Measurements from ENCODE around the gene RUNDC1. TPM values are rescaled to one million over a fixed set of nuclear protein-coding genes. Genes with fewer than 3 reads are reported as not detected.

Gene RUNDC1
- total RNA-seq, 2 donors from 2014 or later, result 17.9 to 19.0 TPM

GRCh38 chr17:43018932-43019331, 38.6 kb downstream of the RUNDC1 start:
- ATAC-seq, result no peak
- Mint-ChIP-seq H3K4me1 (ENCODE audit: low read depth in 2 of 2) (peaks cover 6 to 24% of the 10 kb centered on the region in 2 donors), H3K27ac (peak overlapping the region in 1 of 2 donors; percentile 15), H3K36me3 (no peaks in the 10 kb centered on the region), H3K27me3 (no peaks in the 10 kb centered on the region), H3K4me3 (no peak overlapping the region), H3K9me3 (no peaks in the 10 kb centered on the region)
- no peak for DNase-seq (ENCODE audit: low spot score)

- DNase-seq (ENCODE audit: low spot score) (no peak), ATAC-seq (no peak)
- Mint-ChIP-seq H3K27me3 (no peaks in the 10 kb centered on the region), H3K36me3 (no peaks in the 10 kb centered on the region), H3K4me3 (peak overlapping the region; percentile 41), H3K27ac (no peak overlapping the region), H3K4me1 (ENCODE audit: low read depth in 2 of 2) (peaks cover 9 to 26% of the 10 kb centered on the region in 2 donors), H3K9me3 (no peaks in the 10 kb centered on the region)
Observed at GRCh38 chr17:43019418-43019817, 39.1 kb downstream of the RUNDC1 start.

GRCh38 chr17:43020030-43020621, 39.8 kb downstream of the RUNDC1 start:
- no peaks in the 10 kb centered on the region for H3K27me3 Mint-ChIP-seq
- DNase-seq (ENCODE audit: low spot score) (no peak), ATAC-seq (no peak)
- no peaks in the 10 kb centered on the region for H3K36me3 Mint-ChIP-seq
- peak overlapping the region; percentile 82 for H3K4me3 Mint-ChIP-seq
- peaks cover 13 to 32% of the 10 kb centered on the region in 2 donors for H3K4me1 Mint-ChIP-seq (ENCODE audit: low read depth in 2 of 2)
- H3K27ac Mint-ChIP-seq, result no peak overlapping the region
- no peaks in the 10 kb centered on the region for H3K9me3 Mint-ChIP-seq

- Mint-ChIP-seq H3K27ac (no peak overlapping the region), H3K4me3 (peak overlapping the region; percentile 82), H3K36me3 (no peaks in the 10 kb centered on the region), H3K4me1 (ENCODE audit: low read depth in 2 of 2) (peaks cover 13 to 32% of the 10 kb centered on the region in 2 donors), H3K27me3 (no peaks in the 10 kb centered on the region), H3K9me3 (no peaks in the 10 kb centered on the region)
- DNase-seq (ENCODE audit: low spot score), result no peak
- no peak for ATAC-seq
Observed at GRCh38 chr17:43020789-43021740, 40.7 kb downstream of the RUNDC1 start.

- ATAC-seq, result peak; percentile 72 to 85
- Mint-ChIP-seq H3K27me3 (no peaks in the 10 kb centered on the region), H3K36me3 (no peaks in the 10 kb centered on the region), H3K27ac (no peak within 1 kb of the TSS), H3K9me3 (no peaks in the 10 kb centered on the region), H3K4me3 (peak within 1 kb of the TSS; percentile 82), H3K4me1 (ENCODE audit: low read depth in 2 of 2) (peaks cover 13 to 32% of the 10 kb centered on the region in 2 donors)
- DNase-seq (ENCODE audit: low spot score), result peak; percentile 71
Observed at GRCh38 chr17:43021741-43022512, 41.6 kb downstream of the RUNDC1 start, which contains the start of gene VAT1. Gene VAT1 (minus strand): TSS chr17:43022385. CDS start chr17:43022322, 63 bp downstream.

- Mint-ChIP-seq H3K9me3 (no peaks in the 10 kb centered on the region), H3K36me3 (no peaks in the 10 kb centered on the region), H3K4me1 (ENCODE audit: low read depth in 2 of 2) (peaks cover 13 to 21% of the 10 kb centered on the region in 2 donors), H3K27ac (peak within 1 kb of the TSS; percentile 55 to 80), H3K4me3 (peak within 1 kb of the TSS; percentile 92), H3K27me3 (no peaks in the 10 kb centered on the region)
- DNase-seq (ENCODE audit: low spot score), result peak; percentile 77
- peak; percentile 70 to 84 for ATAC-seq
Observed at GRCh38 chr17:43024407-43025289, 44.3 kb downstream of the RUNDC1 start, which contains the start of gene RND2. Gene RND2 (plus strand): TSS chr17:43025231. CDS start chr17:43025348, 117 bp downstream.

DNA sequence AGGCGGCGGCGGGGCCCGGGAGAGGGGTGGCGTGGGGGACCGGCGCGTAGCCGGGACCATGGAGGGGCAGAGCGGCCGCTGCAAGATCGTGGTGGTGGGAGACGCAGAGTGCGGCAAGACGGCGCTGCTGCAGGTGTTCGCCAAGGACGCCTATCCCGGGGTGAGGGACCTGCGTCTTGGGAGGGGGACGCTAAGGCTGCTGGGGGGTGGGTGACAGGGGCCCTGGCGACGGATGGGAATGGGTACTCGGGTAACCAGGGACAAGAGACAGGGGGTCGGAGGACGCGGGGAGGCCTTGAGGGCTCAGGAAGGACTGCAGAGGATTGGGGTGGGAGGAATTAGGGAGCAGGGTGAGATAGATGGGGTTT, 44.9 kb downstream of the RUNDC1 start:
- H3K4me3 Mint-ChIP-seq, result peak overlapping the region; percentile 79
- ATAC-seq, result no peak
- no peaks in the 10 kb centered on the region for H3K9me3 Mint-ChIP-seq
- H3K27me3 Mint-ChIP-seq, result no peaks in the 10 kb centered on the region
- DNase-seq (ENCODE audit: low spot score), result no peak
- peaks cover 13 to 18% of the 10 kb centered on the region in 2 donors for H3K4me1 Mint-ChIP-seq (ENCODE audit: low read depth in 2 of 2)
- peak overlapping the region in 1 of 2 donors; percentile 80 for H3K27ac Mint-ChIP-seq
- no peaks in the 10 kb centered on the region for H3K36me3 Mint-ChIP-seq

- peak overlapping the region; percentile 79 for H3K4me3 Mint-ChIP-seq
- ATAC-seq (no peak), DNase-seq (ENCODE audit: low spot score) (no peak)
- H3K9me3 Mint-ChIP-seq, result no peaks in the 10 kb centered on the region
- no peak overlapping the region for H3K27ac Mint-ChIP-seq
- H3K27me3 Mint-ChIP-seq, result no peaks in the 10 kb centered on the region
- H3K4me1 Mint-ChIP-seq (ENCODE audit: low read depth in 2 of 2), result peaks cover 11 to 15% of the 10 kb centered on the region in 2 donors
- no peaks in the 10 kb centered on the region for H3K36me3 Mint-ChIP-seq
Observed at GRCh38 chr17:43025766-43026537, 45.6 kb downstream of the RUNDC1 start.

DNA sequence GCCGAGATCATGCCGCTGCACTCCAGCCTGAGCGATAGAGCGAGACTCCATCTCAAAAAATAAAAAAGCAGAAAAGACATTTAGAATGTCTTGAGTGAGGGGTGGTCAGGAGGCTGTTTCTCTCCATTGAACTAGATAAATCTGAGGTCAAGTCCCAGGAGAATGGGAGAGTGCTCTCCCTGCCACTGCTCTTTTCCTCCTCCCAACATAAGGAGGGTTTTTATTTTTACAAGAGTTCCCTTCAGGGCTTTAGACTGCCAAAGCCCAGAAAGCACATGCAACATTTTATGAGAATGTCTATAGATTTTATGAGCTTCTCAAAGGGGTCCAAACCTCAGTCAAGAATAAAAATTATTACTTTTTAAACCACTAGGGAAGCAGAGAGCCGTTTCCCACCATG, 46.2 kb downstream of the RUNDC1 start:
- H3K36me3 Mint-ChIP-seq, result no peaks in the 10 kb centered on the region
- no peak for DNase-seq (ENCODE audit: low spot score)
- no peak overlapping the region for H3K4me3 Mint-ChIP-seq

GRCh38 chr17:43027091-43028032, 47.0 kb downstream of the RUNDC1 start:
- no peak for DNase-seq (ENCODE audit: low spot score)
- Mint-ChIP-seq H3K27me3 (no peaks in the 10 kb centered on the region), H3K27ac (no peak overlapping the region), H3K9me3 (no peaks in the 10 kb centered on the region), H3K4me3 (no peak overlapping the region), H3K4me1 (ENCODE audit: low read depth in 2 of 2) (peaks cover 8 to 11% of the 10 kb centered on the region in 2 donors), H3K36me3 (no peaks in the 10 kb centered on the region)
- no peak for ATAC-seq

More for the DNA sequence above, 46.2 kb downstream of the RUNDC1 start:
- Mint-ChIP-seq H3K4me1 (ENCODE audit: low read depth in 2 of 2) (peaks cover 8 to 11% of the 10 kb centered on the region in 2 donors), H3K27me3 (no peaks in the 10 kb centered on the region), H3K9me3 (no peaks in the 10 kb centered on the region), H3K27ac (no peak overlapping the region)
- no peak for ATAC-seq

- ATAC-seq (no peak), DNase-seq (ENCODE audit: low spot score) (no peak)
- no peaks in the 10 kb centered on the region for H3K36me3 Mint-ChIP-seq
- peaks cover 8 to 11% of the 10 kb centered on the region in 2 donors for H3K4me1 Mint-ChIP-seq (ENCODE audit: low read depth in 2 of 2)
- H3K27me3 Mint-ChIP-seq, result no peaks in the 10 kb centered on the region
- no peak overlapping the region for H3K4me3 Mint-ChIP-seq
- H3K9me3 Mint-ChIP-seq, result no peaks in the 10 kb centered on the region
- H3K27ac Mint-ChIP-seq, result no peak overlapping the region
Observed at GRCh38 chr17:43028221-43028861, 48.0 kb downstream of the RUNDC1 start.
